Measurements from ENCODE around the gene AARS2. TPM values are rescaled to one million over a fixed set of nuclear protein-coding genes. Genes with fewer than 3 reads are reported as not detected.

Gene AARS2
- total RNA-seq, 4 donors from 2014 or later = 6.1 to 9.4 (median 6.9) TPM

DNA sequence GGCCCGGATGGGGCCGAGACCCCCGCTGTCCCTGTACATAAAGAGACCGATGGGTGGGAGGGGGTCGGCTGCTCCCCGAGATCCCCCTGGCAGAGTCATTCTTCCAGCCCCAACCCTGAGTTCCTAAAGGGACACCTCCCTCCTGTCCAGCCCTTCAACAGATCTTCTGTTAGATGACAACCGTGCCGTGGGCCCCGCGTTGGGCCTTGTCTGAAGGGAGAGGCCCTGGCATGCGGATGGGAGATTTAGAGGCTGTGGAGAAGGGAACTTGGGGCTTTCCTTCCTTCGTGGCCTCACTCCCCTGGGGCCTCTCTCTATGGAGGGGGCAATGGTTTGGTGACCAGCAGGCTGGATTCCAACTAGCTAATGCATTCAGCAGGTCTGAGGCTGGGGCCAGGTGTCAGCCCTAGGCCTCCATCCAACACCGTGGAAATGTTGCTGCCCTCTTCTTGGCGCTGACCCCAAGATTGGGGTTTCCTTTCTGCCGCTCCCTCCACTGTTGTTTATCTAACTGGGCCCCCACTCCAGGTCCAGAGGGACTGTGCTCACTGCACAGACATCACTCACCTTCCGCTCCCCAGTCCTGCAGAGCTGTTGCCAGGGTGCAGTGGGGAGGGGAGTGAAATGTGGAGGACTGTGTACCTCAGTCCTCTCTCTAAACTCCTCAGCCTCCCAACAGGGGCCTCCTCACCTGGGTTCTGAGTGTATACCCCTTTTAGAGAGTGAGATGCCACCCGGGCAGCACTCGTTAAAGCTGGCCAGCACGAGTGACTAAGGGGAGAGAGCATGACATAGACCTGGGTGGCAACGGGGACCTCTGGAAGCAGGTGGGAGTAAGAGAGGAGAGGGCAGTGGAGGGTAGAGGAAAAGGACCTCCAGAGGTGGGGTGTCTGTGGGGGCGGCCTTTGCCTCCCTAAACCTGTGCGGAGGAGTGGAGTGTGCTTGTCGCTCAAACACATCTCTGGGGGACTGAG lies 36.2 kb downstream of the AARS2 start:
- Histone ChIP-seq H3K4me1 (peaks cover 0 to 16% (median 4%) of the 10 kb centered on the region in 3 donors), H3K9me3 (no peaks in the 10 kb centered on the region), H3K36me3 (no peaks in the 10 kb centered on the region), H3K27ac (no peak overlapping the region), H3K4me3 (peak overlapping the region in 1 of 2 donors; percentile 45), H3K27me3 (peaks cover 87% of the 10 kb centered on the region)
- WGBS, 2 donors (ENCODE audit: low coverage in 1 of 2) = 17% methylated on average over 1 of the region's 23 CpGs; no CpG with 5 or more reads in 1 of the 2 donors
- no peak for TF ChIP-seq POLR2A (IDR thresholded peaks at IDR 0.05)
- TF ChIP-seq EP300 (IDR thresholded peaks at IDR 0.05) = no peak
- TF ChIP-seq POLR2AphosphoS5 (IDR thresholded peaks at IDR 0.05) = no peak
- TF ChIP-seq, protein P1, sequence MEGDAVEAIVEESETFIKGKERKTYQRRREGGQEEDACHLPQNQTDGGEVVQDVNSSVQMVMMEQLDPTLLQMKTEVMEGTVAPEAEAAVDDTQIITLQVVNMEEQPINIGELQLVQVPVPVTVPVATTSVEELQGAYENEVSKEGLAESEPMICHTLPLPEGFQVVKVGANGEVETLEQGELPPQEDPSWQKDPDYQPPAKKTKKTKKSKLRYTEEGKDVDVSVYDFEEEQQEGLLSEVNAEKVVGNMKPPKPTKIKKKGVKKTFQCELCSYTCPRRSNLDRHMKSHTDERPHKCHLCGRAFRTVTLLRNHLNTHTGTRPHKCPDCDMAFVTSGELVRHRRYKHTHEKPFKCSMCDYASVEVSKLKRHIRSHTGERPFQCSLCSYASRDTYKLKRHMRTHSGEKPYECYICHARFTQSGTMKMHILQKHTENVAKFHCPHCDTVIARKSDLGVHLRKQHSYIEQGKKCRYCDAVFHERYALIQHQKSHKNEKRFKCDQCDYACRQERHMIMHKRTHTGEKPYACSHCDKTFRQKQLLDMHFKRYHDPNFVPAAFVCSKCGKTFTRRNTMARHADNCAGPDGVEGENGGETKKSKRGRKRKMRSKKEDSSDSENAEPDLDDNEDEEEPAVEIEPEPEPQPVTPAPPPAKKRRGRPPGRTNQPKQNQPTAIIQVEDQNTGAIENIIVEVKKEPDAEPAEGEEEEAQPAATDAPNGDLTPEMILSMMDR (IDR thresholded peaks at IDR 0.05) = no peak
- ATAC-seq = no peak

GRCh38 chr6:44275749-44276648 lies 37.1 kb downstream of the AARS2 start:
- H3K4me1 ChIP-seq = peaks cover 0 to 20% (median 4%) of the 10 kb centered on the region in 3 donors
- H3K27ac ChIP-seq = no peak overlapping the region
- TF ChIP-seq POLR2A (IDR thresholded peaks at IDR 0.05) (peak in 1 of 2 donors; percentile 5), EP300 (IDR thresholded peaks at IDR 0.05) (no peak), POLR2AphosphoS5 (IDR thresholded peaks at IDR 0.05) (no peak)
- H3K4me3 ChIP-seq = peak overlapping the region in 1 of 2 donors; percentile 45
- H3K9me3 ChIP-seq = no peaks in the 10 kb centered on the region
- peaks cover 94% of the 10 kb centered on the region for H3K27me3 ChIP-seq
- ATAC-seq = peak; percentile 56
- H3K36me3 ChIP-seq = no peaks in the 10 kb centered on the region
- no CpG with 5 or more reads among the region's 109 CpGs for WGBS, 2 donors (ENCODE audit: low coverage in 1 of 2)

GRCh38 chr6:44275271-44275748 lies 37.8 kb downstream of the AARS2 start:
- peaks cover 94% of the 10 kb centered on the region for H3K27me3 ChIP-seq
- peaks cover 0 to 26% (median 4%) of the 10 kb centered on the region in 3 donors for H3K4me1 ChIP-seq
- H3K27ac ChIP-seq = no peak overlapping the region
- H3K9me3 ChIP-seq = no peaks in the 10 kb centered on the region
- H3K36me3 ChIP-seq = no peaks in the 10 kb centered on the region
- no peak for ATAC-seq
- 60 to 93% methylated on average over 1 to 47 of the region's 59 CpGs for WGBS, 2 donors (ENCODE audit: low coverage in 1 of 2)
- peak overlapping the region in 1 of 2 donors; percentile 45 for H3K4me3 ChIP-seq
- TF ChIP-seq EP300 (IDR thresholded peaks at IDR 0.05) = no peak
- no peak for TF ChIP-seq POLR2A (IDR thresholded peaks at IDR 0.05)

- Histone ChIP-seq H3K36me3 (no peaks in the 10 kb centered on the region), H3K27ac (no peak overlapping the region), H3K9me3 (no peaks in the 10 kb centered on the region), H3K4me1 (peaks cover 0 to 31% (median 4%) of the 10 kb centered on the region in 3 donors), H3K4me3 (no peak overlapping the region), H3K27me3 (peaks cover 98% of the 10 kb centered on the region)
- no peak for ATAC-seq
- WGBS, 2 donors (ENCODE audit: low coverage in 1 of 2) = 40% methylated on average over 1 of the region's 1 CpG; no CpG with 5 or more reads in 1 of the 2 donors
- no peak for TF ChIP-seq EP300 (IDR thresholded peaks at IDR 0.05)
- no peak for TF ChIP-seq POLR2AphosphoS5 (IDR thresholded peaks at IDR 0.05)
- TF ChIP-seq POLR2A (IDR thresholded peaks at IDR 0.05) = no peak
- TF ChIP-seq, protein P1 (IDR thresholded peaks at IDR 0.05) = no peak
These were observed 39.5 kb downstream of the AARS2 start for GRCh38 chr6:44273617-44274016.

DNA sequence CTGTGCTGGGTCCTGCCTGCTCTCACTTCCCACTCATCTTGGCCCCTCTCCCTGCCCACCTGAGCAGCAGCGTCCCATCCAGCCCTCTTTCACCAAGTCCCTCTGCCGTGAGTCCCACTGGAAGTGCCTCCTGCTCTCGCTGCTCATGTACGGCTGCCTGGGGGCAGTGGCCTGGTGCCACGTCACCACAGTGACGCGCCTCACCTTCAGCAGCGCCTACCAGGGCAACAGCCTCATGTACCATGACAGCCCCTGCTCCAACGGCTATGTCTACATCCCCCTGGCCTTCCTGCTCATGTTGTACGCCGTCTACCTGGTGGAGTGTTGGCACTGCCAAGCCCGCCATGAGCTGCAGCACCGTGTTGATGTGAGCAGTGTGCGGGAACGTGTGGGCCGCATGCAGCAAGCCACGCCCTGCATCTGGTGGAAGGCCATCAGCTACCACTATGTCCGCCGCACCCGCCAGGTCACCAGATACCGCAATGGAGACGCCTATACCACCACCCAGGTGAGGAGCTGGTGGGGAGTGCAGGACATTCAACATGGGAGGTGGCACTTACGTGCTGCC lies 40.1 kb downstream of the AARS2 start:
- TF ChIP-seq POLR2AphosphoS5 (IDR thresholded peaks at IDR 0.05) (no peak), EP300 (IDR thresholded peaks at IDR 0.05) (no peak), POLR2A (IDR thresholded peaks at IDR 0.05) (no peak)
- TF ChIP-seq, protein P1 (IDR thresholded peaks at IDR 0.05) = no peak
- no peak overlapping the region for H3K27ac ChIP-seq
- H3K9me3 ChIP-seq = no peaks in the 10 kb centered on the region
- no peaks in the 10 kb centered on the region for H3K36me3 ChIP-seq
- no peak overlapping the region for H3K4me3 ChIP-seq
- WGBS, 2 donors (ENCODE audit: low coverage in 1 of 2) = 82 to 100% methylated on average over 1 to 4 of the region's 23 CpGs
- no peak for ATAC-seq
- peaks cover 100% of the 10 kb centered on the region for H3K27me3 ChIP-seq
- H3K4me1 ChIP-seq = peaks cover 0 to 31% (median 4%) of the 10 kb centered on the region in 3 donors

Data from gastroesophageal sphincter (tissue), 4 donors.